Measurements from ENCODE around the gene DSCAML1.

The DSCAML1 gene

GRCh38 chr11:117750916-117751662, 45.9 kb downstream of the DSCAML1 start:
- FAIRE-seq, result no peak

DNA sequence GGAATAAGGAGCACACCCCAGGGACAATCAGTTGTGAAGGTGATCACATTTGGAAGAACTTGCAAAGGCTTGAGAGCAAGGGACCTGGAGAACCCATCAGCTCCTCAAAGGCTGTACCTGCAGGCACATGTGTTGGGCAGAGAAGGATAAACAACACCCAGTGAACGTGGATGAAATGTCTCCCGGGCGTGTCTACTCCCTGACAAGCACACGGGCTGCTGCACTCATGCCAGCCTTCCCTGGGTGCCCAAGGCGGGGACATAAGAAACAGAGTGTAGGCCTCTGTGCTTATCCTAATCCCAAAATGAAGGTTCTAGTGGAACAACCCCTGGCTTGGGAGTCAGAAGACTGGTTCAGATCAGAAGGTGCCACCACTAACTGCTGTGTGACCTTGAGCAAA, 46.7 kb downstream of the DSCAML1 start:
- FAIRE-seq, result no peak

DNA sequence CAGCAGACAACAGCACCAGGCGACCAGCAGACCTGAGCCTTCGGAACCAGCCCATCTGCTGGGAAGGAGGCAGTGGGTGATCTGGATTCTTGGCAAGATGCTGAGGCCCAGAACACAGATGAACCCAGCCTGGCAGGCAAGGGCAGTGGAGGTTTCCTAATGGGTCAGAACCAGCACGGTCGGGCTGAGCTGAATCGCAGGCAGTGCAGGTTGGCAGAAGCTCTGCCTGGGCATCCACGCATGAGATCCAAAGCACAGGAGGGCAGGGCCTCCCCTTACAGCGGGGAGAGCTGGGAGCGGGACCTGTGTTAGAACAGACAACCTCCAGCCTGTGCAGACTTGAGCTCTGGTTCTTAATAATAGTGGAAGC, 47.5 kb downstream of the DSCAML1 start:
- FAIRE-seq, result no peak

- no peak for FAIRE-seq
These were observed 48.1 kb downstream of the DSCAML1 start for GRCh38 chr11:117748771-117749540.

DNA sequence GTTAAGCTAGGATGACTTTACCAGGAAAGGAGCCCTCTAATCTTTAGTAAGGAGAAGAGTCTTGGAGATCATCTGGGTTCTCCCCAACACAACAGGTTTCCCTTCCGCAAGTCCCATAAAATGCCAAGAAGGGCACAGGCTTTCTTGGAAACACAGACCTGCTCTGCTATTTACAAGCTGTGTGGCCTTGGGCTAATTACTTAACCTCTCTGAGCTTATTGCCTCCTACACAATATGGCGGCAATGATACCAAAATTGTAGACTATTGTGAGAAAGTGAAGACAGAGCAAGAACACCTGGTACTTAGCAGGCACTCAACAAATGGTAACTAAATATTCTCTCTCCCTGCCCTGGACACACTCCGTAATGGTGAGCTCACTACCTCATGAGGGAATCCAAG, 49.1 kb downstream of the DSCAML1 start:
- FAIRE-seq, result no peak

- FAIRE-seq, result no peak
These were observed 51.7 kb downstream of the DSCAML1 start for GRCh38 chr11:117745346-117745745.

DNA sequence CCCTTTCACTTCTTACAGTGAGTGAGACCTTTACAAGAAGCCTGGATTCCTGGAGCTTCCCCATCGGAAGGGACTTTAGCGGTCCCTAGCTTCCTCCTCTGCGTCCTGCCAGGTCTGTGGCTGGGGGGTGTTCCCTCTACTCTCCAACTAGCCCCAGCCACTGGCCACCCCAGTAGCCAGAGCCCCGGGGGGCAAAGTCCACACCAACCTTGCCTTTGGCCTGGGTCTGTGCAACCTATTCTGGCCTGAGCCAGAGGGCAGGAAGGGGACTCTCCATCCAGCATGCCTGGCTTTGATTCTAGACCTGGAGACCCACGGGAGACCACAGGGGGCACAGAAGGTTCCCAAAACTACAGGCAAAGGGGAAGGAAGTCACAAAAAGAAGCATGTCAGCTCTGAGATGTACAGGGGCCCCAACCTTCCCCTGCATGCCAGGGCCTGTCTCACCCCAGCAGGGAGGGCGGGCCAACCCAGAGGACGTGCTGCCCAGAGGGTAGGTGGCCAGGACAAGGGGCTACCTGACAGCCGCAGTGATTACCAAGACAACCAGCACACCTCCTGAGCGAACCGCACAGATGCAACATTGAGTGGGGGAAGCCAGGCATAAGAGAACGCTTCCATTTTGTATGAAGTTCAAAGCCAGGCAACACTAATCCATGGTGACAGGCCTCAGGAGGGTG, 52.4 kb downstream of the DSCAML1 start:
- FAIRE-seq, result no peak

DNA sequence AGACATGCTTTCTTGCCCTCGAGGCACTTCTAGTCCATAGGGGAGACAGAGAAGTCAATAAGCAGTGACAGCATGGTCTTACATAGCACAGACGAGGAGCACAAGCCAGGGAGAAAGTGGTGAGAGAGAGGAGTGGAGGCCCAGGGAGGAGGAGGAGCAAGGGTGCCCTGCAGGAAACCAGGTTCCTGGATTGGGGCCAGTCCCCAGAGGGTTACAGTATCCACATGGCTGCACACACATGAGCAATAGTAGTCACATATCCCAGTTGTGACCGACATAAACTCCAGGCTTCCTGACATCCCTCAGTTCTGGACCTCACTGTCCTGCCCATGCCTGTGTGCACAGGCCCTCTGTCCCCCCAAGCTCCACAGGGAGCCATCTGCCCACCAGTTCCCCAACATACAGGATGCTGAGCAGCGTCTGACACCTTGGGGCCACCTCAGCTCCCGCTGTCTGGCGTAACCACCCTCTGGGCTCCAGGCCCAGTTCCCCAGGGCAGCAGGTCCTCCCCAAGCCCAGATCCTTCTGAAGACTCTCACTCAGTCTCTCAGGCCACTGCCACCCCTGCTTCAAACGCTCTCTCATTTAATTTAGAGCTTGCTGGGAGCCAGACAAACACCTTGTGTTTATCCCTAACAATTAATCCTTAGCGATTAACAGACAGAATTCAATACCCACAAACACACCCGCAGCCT, 53.7 kb downstream of the DSCAML1 start:
- FAIRE-seq, result no peak

DNA sequence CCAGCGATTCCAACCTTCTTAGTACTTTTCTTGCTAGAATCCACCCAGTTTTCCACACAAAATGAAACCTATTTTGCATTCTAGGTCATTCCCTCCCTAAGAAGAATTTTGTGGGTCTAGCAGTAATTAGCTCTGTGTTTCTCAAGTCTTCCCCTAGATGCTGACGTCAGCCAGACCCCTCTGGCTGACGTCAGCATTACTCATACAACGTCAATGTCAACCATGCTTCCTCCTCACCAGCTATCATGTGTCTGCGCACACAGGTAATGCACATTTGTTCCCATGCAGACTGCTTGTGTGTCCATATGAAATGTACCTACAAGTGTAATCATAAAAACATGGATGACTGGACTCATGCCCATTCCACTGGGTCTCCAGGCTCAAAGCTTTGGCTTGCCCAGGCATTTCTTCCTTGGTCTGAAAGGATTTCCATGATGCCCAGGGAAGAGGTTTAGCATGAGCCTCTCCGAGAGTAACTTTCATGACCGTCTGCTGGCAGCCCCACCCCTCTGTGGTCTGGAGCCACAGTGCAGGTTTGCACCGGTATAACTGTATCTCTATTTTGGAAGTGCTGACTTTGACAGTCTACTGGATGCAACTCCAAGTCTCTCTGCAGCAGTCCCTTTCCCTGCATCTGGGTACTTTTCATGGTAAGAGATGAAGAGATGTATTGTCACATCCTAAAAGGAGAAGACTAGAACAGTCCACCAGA, 58.6 kb downstream of the DSCAML1 start:
- no peak for FAIRE-seq

DNA sequence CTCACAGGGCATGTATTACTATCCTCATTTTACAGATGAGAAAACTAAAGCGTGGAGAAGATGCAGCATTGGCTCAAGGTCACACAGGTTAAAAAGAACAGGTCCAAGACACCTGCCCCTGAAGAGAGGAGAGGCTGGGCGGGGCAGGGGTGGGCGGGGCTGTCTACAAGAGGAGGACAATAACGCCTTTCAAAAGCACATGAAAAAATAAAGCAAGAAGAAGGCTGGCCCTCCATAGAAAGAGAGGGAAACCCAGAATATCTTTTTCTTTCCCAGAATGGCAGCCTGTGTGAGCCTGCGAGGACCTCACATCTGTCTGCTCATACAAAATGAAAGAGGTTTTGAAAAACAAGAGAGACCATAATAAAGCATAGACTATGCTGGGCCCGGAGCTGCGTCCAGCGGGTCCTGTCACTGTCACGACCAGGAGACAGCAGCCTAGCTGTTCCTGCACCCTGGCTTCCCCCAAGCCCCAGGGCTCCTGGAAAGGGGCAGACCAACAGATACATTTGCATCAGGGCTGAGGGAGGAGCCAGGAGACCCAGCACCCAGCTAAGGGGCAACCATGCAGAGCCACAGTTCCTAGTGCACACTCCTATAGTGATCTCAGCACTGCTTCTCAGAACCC, 61.6 kb downstream of the DSCAML1 start:
- FAIRE-seq, result no peak

- FAIRE-seq, result no peak
These were observed 62.4 kb downstream of the DSCAML1 start for GRCh38 chr11:117734601-117735024.

DNA sequence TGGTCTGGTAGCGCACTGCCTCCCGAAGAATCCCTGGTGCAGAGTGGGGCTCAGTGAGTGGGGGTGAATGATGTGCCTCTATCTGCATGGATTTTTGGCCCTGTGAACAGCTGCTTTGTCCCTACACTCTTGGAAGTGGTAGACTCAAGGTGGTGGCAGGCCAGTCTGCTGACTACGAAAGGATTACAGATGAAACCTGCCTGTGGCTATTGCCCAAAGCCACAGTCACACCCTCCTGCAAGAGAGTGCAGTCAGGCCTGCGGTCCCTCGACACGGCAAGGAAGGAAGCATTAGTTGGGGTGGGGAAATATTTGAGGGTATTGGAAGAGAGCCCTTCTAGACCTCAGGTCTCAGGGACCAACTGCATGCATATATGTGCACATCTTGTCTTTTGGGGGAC, 63.7 kb downstream of the DSCAML1 start:
- FAIRE-seq, result no peak

GRCh38 chr11:117731722-117732290, 65.2 kb downstream of the DSCAML1 start:
- no peak for FAIRE-seq

DNA sequence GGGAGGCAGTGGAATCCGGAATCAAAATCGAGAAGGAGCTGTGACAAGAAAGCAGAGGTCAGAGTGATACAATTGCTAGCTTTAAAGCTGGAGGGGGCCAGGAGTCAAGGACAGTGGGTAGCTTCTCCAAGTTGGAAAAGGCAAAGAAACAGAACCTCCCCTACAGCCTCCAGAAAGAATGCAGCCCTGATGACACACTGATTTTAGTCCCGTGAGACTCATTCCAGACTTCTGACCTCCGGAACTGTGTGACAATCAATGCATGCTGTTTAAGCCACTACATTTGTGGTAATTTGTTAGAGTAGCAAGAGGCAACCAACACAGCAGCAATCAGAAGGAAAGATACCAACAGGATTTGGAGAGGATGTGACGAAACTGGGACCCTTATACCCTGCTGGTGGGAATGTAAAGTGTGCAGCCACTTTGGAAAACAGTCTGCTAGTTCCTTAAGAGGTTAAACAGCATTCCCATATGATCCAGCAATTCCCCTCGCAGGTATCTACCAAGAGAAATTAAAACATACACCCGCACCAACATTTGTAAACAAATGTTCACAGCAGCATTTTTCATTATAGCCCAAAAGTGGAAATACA, 66.7 kb downstream of the DSCAML1 start:
- no peak for FAIRE-seq

DNA sequence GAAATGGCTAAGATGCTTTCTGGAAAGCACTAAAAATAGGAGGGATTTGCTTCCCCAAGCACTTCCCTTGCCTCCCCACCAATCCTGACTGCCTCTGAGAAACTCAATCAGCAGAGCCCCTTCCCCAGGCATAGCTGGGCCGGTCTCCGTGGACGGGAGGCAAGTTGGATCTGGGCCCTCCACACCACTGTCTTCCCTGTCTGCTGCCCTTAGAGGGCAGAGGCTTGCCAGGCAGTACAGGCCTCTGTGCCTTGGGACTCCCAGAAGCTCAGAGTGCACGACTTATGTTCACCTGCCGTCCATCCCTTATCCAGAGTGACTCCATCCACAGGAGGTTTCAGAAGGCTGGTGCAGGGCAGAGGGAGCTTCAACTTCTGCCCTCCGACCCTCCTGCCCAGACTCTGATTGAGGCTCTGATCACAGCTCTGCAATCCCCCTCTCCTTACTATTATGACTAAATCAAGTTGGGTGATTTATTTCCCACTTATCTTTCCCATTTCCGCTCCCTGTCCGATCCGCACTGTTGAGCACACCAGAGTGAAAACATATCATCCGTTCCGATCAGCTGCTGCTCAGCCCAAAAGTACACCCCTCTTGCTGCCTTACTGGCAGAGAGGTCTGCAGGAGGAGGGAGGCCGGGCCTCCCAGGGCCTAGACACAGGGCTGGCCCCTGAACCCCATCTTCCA, 71.8 kb downstream of the DSCAML1 start:
- FAIRE-seq, result no peak

GRCh38 chr11:117724621-117725020, 72.4 kb downstream of the DSCAML1 start:
- FAIRE-seq, result no peak

DNA sequence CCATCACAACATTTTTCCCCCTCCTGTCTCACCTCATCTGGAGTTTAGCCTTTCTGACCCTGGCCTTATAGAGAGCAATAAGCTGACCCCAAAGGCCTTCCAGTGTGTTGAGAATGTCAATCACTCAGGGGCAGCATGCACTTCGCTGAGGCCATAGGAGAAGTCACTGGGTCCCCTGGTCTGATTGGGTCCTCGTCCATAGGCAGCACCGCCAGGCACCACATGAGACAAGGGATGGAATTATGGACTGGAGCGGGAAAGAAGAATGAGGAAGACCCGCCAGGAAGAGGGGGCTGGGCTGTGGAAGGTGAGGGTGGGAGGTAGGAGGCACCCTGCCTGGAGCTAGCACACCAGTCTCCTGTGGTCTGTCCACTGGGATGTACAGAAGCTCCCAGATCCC, 72.9 kb downstream of the DSCAML1 start:
- FAIRE-seq, result no peak

GRCh38 chr11:117723277-117724024, 73.6 kb downstream of the DSCAML1 start:
- no peak for FAIRE-seq

GRCh38 chr11:117722082-117722481, 74.9 kb downstream of the DSCAML1 start:
- no peak for FAIRE-seq

GRCh38 chr11:117720061-117720511, 76.9 kb downstream of the DSCAML1 start:
- no peak for FAIRE-seq
